ENCODE data around the gene AQP6. TPM values are rescaled to one million over a fixed set of nuclear protein-coding genes. Genes with fewer than 3 reads are reported as not detected.

Gene AQP6
- total and polyA plus RNA-seq, 2 donors from 2014 or later: 12.0 to 74.1 TPM

DNA sequence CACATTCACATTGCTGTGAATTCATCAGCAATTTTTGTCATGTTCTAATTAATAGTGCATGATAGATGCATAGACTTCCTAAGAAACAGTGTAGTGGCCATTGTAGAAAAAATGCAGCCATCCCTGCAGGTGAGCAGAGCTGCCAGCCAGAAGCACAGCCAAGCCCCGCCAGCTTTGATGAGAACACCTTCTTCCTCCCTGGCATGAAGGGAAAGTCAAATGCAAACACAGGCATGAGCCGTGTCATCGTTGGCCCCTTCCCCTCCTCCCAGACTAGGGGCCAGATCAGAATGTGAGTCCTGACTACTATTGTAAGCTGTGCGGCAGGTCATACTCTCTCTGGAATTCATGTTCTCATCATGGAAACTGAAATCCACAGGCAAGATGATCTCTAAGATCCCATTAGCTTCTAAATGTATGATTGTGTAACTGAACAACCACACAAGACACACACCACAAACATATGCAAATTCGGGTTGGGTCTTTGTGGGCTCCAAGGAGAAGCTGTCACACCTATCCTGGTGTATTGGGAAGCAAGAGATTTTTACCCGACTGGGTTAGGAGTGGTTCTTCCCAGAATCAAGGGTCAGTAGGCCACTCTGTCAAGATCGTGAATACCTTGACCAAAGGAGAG lies 25.0 kb upstream of the AQP6 start:
- Histone ChIP-seq H3K27ac (ENCODE audit: low read depth in 2 of 2, low read length in 2 of 2) (no peak overlapping the region), H3K9me3 (ENCODE audit: control insufficient read depth in 2 of 3, insufficient read depth in 1 of 3, low read length in 3 of 3) (no peaks in the 10 kb centered on the region), H3K27me3 (ENCODE audit: control insufficient read depth, insufficient read depth, low read length) (no peaks in the 10 kb centered on the region), H3K36me3 (ENCODE audit: control insufficient read depth in 2 of 3, insufficient read depth in 3 of 3, low read length in 3 of 3) (no peaks in the 10 kb centered on the region), H3K4me1 (ENCODE audit: control insufficient read depth in 2 of 3, insufficient read depth in 2 of 3, low read depth in 1 of 3, low read length in 3 of 3) (peaks cover 0 to 6% (median 4%) of the 10 kb centered on the region in 3 donors), H3K9ac (ENCODE audit: low read length in 3 of 3) (no peak overlapping the region), H3K4me3 (ENCODE audit: low read length in 3 of 3) (no peak overlapping the region)
- DNase-seq: peak in 2 of 5 donors; percentile 30 to 37
- intact Hi-C loops (cut with DNase I): no loop called here
- TF ChIP-seq CTCF (IDR thresholded peaks at IDR 0.05; ENCODE audit: borderline replicate concordance, extremely low read depth, insufficient read depth): no peak
- FAIRE-seq: no peak

DNA sequence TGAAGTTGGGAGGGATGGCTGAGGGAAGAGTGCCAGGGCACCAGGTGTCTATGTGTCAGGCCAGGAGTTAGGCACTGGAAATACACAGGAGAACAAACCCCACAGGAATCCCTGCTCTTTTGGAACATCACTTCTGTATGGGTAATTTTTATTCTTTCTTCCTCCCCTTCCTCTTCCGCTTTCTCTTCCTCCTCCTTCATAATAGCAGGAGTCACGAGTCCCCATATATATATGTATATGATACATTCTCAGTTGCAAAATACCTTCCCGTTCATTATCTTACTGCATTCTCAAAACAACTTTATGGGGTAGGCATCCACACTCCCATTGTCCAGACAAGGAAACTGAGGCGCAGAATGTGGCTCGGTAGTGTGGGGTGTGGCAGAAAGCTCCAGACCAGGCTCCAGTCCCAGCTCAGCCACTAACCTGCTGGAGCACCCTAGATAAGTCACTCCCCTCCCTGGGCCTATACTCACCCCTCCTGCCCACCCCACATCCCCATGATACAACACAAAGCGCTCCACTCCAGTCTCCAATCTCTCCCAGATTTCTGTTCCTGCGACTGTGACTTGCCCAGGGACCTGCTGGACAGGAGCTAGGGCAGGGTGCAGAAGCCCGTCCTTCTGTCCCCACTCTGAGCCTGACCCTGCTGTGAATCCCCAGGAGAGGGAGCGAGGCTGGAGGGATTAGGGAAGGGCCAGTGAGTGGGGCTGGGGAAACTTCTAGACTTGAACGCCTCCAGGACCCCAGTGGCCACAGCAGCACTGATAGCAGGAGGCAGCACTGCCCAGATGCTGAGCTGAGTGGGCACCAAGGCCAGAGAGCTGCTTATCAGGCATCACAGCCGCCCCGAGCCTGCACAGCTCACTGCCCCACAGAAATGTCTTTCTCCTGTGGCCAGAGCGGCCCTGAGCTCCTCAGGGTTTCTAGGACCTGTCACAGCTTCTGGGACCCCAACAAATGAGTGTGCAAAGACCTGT lies 23.6 kb upstream of the AQP6 start:
- H3K27me3 ChIP-seq (ENCODE audit: control insufficient read depth, insufficient read depth, low read length): no peaks in the 10 kb centered on the region
- peaks cover 0 to 6% (median 4%) of the 10 kb centered on the region in 3 donors for H3K4me1 ChIP-seq (ENCODE audit: control insufficient read depth in 2 of 3, insufficient read depth in 2 of 3, low read depth in 1 of 3, low read length in 3 of 3)
- no peaks in the 10 kb centered on the region for H3K9me3 ChIP-seq (ENCODE audit: control insufficient read depth in 2 of 3, insufficient read depth in 1 of 3, low read length in 3 of 3)
- DNase-seq (peak in 2 of 5 donors; percentile 29 to 66), FAIRE-seq (no peak)
- intact Hi-C loops (cut with DNase I): no loop called here
- no peak overlapping the region for H3K4me3 ChIP-seq (ENCODE audit: low read length in 3 of 3)
- H3K27ac ChIP-seq (ENCODE audit: low read depth in 2 of 2, low read length in 2 of 2): peak overlapping the region in 1 of 2 donors; percentile 15
- no peak for TF ChIP-seq CTCF (IDR thresholded peaks at IDR 0.05; ENCODE audit: borderline replicate concordance, extremely low read depth, insufficient read depth)
- H3K9ac ChIP-seq (ENCODE audit: low read length in 3 of 3): no peak overlapping the region
- H3K36me3 ChIP-seq (ENCODE audit: control insufficient read depth in 2 of 3, insufficient read depth in 3 of 3, low read length in 3 of 3): no peaks in the 10 kb centered on the region

DNA sequence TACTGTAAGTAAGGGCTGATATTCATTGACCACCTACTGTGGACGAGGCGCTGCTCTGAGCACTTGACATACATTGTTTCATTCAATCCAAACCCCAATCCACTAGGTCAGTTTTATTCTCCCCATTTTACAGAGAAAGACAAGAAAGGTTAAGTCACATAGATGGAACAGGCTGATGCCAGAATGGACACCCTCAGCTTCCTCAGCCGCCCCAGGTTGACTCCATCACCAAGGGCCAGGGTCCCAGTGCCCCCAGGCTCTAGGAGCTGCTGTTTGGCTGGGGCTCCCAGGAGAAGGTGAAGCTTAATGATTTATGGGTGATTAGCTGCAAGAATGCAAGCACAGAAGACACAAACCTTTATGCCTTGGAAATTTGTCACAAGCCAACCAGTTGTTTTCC lies 22.9 kb upstream of the AQP6 start:
- no peak for TF ChIP-seq CTCF (IDR thresholded peaks at IDR 0.05; ENCODE audit: borderline replicate concordance, extremely low read depth, insufficient read depth)

More for the DNA sequence above, 22.9 kb upstream of the AQP6 start:
- Histone ChIP-seq H3K9me3 (ENCODE audit: control insufficient read depth in 2 of 3, insufficient read depth in 1 of 3, low read length in 3 of 3) (no peaks in the 10 kb centered on the region), H3K9ac (ENCODE audit: low read length in 3 of 3) (no peak overlapping the region), H3K27ac (ENCODE audit: low read depth in 2 of 2, low read length in 2 of 2) (peak overlapping the region in 1 of 2 donors; percentile 15), H3K4me1 (ENCODE audit: control insufficient read depth in 2 of 3, insufficient read depth in 2 of 3, low read depth in 1 of 3, low read length in 3 of 3) (peaks cover 0 to 6% (median 4%) of the 10 kb centered on the region in 3 donors), H3K36me3 (ENCODE audit: control insufficient read depth in 2 of 3, insufficient read depth in 3 of 3, low read length in 3 of 3) (no peaks in the 10 kb centered on the region), H3K27me3 (ENCODE audit: control insufficient read depth, insufficient read depth, low read length) (peaks cover 2% of the 10 kb centered on the region), H3K4me3 (ENCODE audit: low read length in 3 of 3) (no peak overlapping the region)
- intact Hi-C loops (cut with DNase I): no loop called here
- DNase-seq (peak in 3 of 5 donors; percentile 33 to 66 (median 45)), FAIRE-seq (no peak)

Measured in kidney (tissue), 14 donors.